Erythroblast (primary cell): Measurements from ENCODE around the gene RMI2.
A peak's percentile ranks its signal among the peaks of the same experiment; 100 is the strongest.
"Not testable (repeated sequence)": the region's sequence is repeated elsewhere in the genome, so short reads cannot be mapped to it uniquely, and the experiment has no call there.

Source experiments
- DNase-seq, 2 experiments: peaks; one replicate each; lab custom pipeline; 2025; lab: John Stamatoyannopoulos, UW
- GATA1 ChIP-seq: IDR thresholded peaks from 2 replicates; pipeline ENCODE4 v1.6.1; 2011; ENCODE audit warnings: low read depth, mild to moderate bottlenecking, control low read depth, low read length, moderate library complexity
- POLR2A ChIP-seq: IDR thresholded peaks from 2 replicates; pipeline ENCODE4 v1.6.1; 2011; ENCODE audit warnings: mild to moderate bottlenecking, low read length

Gene RMI2

GRCh38 chr16:11360641-11361373 lies 15.5 kb downstream of the RMI2 start:
- no peak for DNase-seq
- TF ChIP-seq GATA1, result no peak
- no peak for TF ChIP-seq POLR2A

GRCh38 chr16:11361701-11362451 lies 16.6 kb downstream of the RMI2 start:
- no peak for DNase-seq
- no peak for TF ChIP-seq POLR2A
- no peak for TF ChIP-seq GATA1

GRCh38 chr16:11363927-11364258 lies 18.6 kb downstream of the RMI2 start:
- no peak for TF ChIP-seq GATA1
- no peak for TF ChIP-seq POLR2A
- no peak for DNase-seq

GRCh38 chr16:11367483-11367906 lies 22.2 kb downstream of the RMI2 start:
- no peak for DNase-seq
- TF ChIP-seq GATA1, result no peak
- no peak for TF ChIP-seq POLR2A

- DNase-seq, result no peak
- TF ChIP-seq GATA1 (no peak), POLR2A (no peak)
These were observed 25.0 kb downstream of the RMI2 start for GRCh38 chr16:11370084-11370931.

- DNase-seq, result not testable (repeated sequence)
These were observed 25.6 kb downstream of the RMI2 start for GRCh38 chr16:11370932-11371279.

- DNase-seq, result no peak
- TF ChIP-seq POLR2A, result no peak
- TF ChIP-seq GATA1, result no peak
These were observed 27.0 kb downstream of the RMI2 start for GRCh38 chr16:11372073-11372828.

- no peak for DNase-seq
- TF ChIP-seq GATA1 (no peak), POLR2A (no peak)
These were observed 27.6 kb downstream of the RMI2 start for GRCh38 chr16:11372829-11373306.

GRCh38 chr16:11374255-11374654 lies 29.0 kb downstream of the RMI2 start:
- no peak for DNase-seq
- TF ChIP-seq GATA1, result no peak
- no peak for TF ChIP-seq POLR2A

GRCh38 chr16:11377154-11377553 lies 31.9 kb downstream of the RMI2 start:
- DNase-seq, result no peak
- TF ChIP-seq GATA1, result no peak
- TF ChIP-seq POLR2A, result no peak

- DNase-seq, result not testable (repeated sequence)
These were observed 33.7 kb downstream of the RMI2 start for GRCh38 chr16:11378951-11379350.

- peak in 1 of 2 experiments; percentile 10 for DNase-seq
- TF ChIP-seq GATA1 (no peak), POLR2A (no peak)
These were observed 34.2 kb downstream of the RMI2 start for GRCh38 chr16:11379420-11379819.

- DNase-seq, result no peak
- TF ChIP-seq GATA1, result no peak
- TF ChIP-seq POLR2A, result no peak
These were observed 35.6 kb downstream of the RMI2 start for GRCh38 chr16:11380836-11381235.
